ENCODE data around the gene PLOD1.

PLOD1 gene

GRCh38 chr1:11908095-11908675 lies 26.3 kb upstream of the PLOD1 start (continued):
- TF ChIP-seq ZBTB11 (tag by site-specific recombination; conservative IDR thresholded peaks at IDR 0.05; ENCODE audit: low read depth) (no peak), ZNF214 (tag by site-specific recombination; IDR thresholded peaks at IDR 0.05; ENCODE audit: borderline replicate concordance) (no peak), ZNF660 (tag by site-specific recombination; IDR thresholded peaks at IDR 0.05) (peak; percentile 74), ZBTB48 (tag by site-specific recombination; IDR thresholded peaks at IDR 0.05) (no peak), ZNF132 (tag by site-specific recombination; IDR thresholded peaks at IDR 0.05; ENCODE audit: borderline replicate concordance) (no peak), ZXDB (tag by site-specific recombination; IDR thresholded peaks at IDR 0.05) (peak; percentile 63), PBX3 (CRISPR knock-in tag; IDR thresholded peaks at IDR 0.05) (no peak), ZNF114 (tag by site-specific recombination; IDR thresholded peaks at IDR 0.05) (no peak), ZSCAN18 (tag by site-specific recombination; IDR thresholded peaks at IDR 0.05) (no peak), ZNF701 (tag by site-specific recombination; IDR thresholded peaks at IDR 0.05) (no peak), ZSCAN4 (tag by site-specific recombination; IDR thresholded peaks at IDR 0.05) (no peak), ZBTB1 (tag by site-specific recombination; IDR thresholded peaks at IDR 0.05) (no peak), ZNF184 (tag by site-specific recombination; IDR thresholded peaks at IDR 0.05) (no peak), ZNF785 (tag by site-specific recombination; IDR thresholded peaks at IDR 0.05) (no peak), ZNF18 (tag by site-specific recombination; IDR thresholded peaks at IDR 0.05) (peak; percentile 72), ZNF518A (tag by site-specific recombination; conservative IDR thresholded peaks at IDR 0.05; ENCODE audit: low read depth) (no peak), ZNF121 (tag by site-specific recombination; IDR thresholded peaks at IDR 0.05) (no peak), ZNF266 (tag by site-specific recombination; IDR thresholded peaks at IDR 0.05; ENCODE audit: low read depth) (no peak), GLI4 (tag by site-specific recombination; IDR thresholded peaks at IDR 0.05) (peak; percentile 75; the same call in 1 of the 2 replicates), AEBP2 (tag by site-specific recombination; IDR thresholded peaks at IDR 0.05; ENCODE audit: borderline replicate concordance) (no peak), OSR2 (tag by site-specific recombination; IDR thresholded peaks at IDR 0.05) (no peak), ZNF747 (tag by site-specific recombination; IDR thresholded peaks at IDR 0.05) (no peak), GFI1B (tag by site-specific recombination; IDR thresholded peaks at IDR 0.05) (0 out of 2 replicates have a peak, but pooled peaks have one; percentile 8), SP2 (tag by site-specific recombination; IDR thresholded peaks at IDR 0.05) (no peak)
